ENCODE data around the gene VPS54.

GRCh38 chr2:63879876-63880433 lies 139.3 kb downstream of the VPS54 start:
- TF ChIP-seq CTCF (optimal IDR thresholded peaks at IDR 0.05 in 1 of 3, IDR thresholded peaks at IDR 0.05 in 1 of 3, conservative IDR thresholded peaks at IDR 0.05 in 1 of 3; ENCODE audit: extremely low read depth in 1 of 3, insufficient read depth in 2 of 3, low read length in 3 of 3) (no peak), EZH2 (IDR thresholded peaks at IDR 0.05; ENCODE audit: low read length) (no peak)
